NCI-H146 (cell line): ENCODE data around the gene CPM.

Experiments used
- DNase-seq: peaks from one replicate; lab custom pipeline; 2025; lab: John Stamatoyannopoulos, UW

CPM gene

GRCh38 chr12:68904351-68904962 lies 28.5 kb downstream of the CPM start:
- no peak for DNase-seq

DNA sequence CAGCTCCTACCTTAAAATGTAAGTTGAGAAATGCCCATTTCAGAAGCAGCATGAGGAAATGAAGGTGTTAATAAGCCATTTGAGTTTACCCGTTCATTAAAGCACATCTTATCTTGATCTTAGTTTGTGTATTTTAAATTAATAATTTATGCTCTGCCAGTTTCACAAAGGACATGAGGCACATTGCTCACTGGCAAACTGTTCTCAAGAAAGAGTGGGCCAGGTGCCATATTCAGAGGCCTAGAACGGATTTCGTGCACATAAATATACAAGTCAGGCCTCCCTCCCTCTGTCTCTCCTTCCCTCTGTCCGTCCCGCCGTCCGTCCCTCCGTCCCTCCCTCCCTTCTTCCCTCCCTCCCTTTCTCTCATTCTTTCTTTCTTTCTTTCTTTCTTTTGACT lies 29.5 kb downstream of the CPM start:
- no peak for DNase-seq

DNA sequence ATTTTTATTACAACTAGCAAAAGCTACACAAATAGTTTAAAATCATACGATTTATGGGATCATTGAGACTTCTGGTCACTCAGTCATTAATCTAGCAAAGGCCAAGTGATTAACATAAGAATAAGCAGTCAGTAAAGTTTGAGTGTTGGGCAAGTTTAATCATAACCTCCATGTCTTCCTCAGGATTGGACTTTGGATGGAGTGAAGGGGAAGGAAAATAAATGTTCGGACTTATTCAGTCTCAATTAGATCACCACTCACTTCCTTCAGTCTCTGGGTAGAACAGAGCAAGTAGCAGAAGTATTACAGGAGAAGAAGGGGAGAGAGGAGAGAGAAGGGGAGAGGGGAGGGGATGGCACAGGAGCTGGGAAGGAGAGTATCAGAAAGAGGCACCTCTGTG lies 31.4 kb downstream of the CPM start:
- DNase-seq = no peak

DNA sequence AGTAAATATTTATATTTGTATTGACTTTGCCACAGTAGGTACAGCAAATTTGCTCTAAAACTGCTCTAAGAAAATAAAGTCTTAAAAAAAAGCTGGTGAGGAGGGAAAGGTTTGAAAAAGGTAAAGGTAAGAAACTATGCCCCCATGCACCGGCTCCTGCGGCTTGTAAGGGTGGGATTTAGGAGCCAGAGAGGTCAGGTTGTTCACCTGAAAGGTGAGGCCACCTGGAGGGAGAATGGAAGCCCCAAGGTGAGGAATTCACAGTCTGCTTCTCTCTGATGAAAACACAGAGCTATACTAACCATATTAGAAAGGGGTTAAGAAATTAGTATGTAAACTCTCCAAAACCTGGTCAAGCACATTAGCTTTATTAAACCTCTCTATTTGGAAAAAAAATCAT lies 31.8 kb downstream of the CPM start:
- DNase-seq = no peak

DNA sequence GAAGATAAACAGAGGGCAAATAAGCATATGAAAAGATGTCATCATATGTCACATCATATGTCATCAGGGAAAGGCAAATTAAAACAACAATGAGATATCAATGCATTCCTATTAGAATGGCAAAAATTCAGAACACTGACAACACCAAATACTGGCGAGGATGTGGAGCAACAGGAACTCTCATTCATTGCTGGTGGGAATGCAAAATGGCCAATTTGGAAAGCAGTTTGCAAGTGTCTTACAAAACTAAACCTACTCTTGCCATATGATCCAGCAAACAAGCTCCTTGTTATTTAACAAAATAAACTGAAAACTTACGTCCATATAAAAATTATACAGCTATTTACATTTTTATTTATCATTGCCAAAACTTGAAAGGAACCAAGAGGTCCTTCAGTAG lies 32.7 kb downstream of the CPM start:
- no peak for DNase-seq

GRCh38 chr12:68899251-68899771 lies 33.7 kb downstream of the CPM start:
- no peak for DNase-seq

DNA sequence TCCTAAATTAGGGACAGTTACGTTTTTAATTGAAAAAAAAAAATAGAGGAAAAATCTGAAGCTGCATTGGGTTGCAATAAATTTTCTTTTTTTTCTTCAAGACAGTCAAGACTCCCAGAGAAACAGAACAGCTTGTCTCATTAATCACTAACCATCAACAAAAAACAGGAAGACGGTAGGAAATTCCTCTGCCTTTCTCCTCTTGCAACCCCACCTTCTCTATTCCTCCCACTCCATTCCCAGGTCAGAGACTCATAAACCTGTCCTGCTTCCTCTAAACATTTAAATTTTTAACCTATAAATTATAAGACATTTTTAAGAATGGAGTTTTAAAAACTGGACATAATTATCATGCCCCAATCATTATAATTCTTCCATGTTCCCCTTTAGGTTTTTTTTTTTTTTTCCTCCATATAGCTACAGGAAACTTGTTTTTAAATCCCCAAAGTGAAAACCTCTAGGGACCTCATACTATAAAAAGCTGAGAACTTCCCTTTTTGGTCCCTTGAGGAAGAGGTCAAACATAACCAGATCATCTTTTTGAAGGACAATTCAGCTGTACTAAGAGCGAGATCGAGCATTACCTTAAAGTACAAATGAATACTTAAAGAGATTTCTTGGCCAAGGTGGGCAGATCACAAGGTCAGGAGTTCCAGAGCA lies 36.0 kb downstream of the CPM start:
- DNase-seq = no peak

DNA sequence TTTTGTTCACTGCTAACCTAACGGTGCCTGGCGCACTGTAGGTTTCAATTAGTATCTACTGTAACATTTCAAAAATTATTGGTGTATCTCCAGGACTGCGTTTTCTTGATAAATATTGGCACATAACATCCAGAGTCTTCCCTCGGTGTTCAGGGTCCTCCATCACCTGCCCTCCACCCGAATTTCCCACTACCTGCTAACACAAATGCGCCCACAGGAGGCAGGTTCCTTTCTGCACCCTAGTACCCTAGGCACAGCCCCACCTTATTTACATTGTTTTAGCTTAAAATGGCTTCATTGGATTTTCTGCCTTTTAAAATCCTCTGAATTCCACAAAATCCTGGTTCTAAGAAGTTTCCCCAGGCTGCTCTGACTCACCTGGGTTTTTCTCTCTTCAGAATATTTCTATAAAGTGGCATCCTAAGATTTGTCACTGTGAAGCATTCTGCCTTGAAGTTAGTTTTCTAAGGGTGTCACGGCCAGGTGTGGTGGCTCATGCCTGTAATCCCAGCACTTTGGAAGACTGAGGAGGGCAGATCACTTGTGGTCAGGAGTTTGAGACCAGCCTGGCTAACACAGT lies 38.6 kb downstream of the CPM start:
- no peak for DNase-seq

DNA sequence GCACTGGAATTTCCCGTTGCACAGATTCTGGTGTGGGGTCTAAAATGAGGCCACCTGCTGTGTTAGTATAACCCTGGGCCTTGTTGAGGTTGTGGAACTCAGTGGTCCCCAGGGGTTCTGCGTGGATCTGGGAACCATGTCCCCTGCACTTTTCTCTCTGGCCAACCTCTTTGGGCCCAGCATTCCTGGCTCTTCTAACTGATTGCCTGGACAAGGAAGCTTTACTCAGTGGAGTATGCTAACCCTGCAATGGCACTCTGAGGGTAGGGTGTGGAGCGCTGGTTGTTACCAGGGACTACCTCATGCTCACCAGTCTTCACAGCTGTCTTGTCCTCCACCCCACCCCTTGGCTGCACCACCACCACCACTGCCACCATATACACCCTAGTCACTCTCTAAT lies 39.2 kb downstream of the CPM start:
- no peak for DNase-seq

DNA sequence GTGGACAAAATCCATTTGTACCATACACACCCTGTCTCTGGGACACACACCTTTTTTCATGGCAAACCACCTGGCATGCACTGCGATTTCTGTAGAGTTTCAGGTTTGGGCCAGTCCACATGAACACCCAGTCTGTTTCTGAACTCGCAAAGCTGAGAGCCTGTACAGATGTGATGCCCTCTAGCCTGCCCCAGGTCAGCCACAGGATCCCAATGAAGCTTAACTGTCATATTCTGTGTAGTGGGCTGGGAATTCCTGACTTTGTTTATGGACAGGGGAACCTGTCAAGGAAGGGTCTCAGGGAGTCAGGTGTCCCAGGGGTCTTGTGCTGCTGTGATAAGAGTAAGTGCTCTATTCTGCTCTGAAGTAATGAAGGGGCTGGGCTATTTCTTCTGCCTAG lies 39.8 kb downstream of the CPM start:
- no peak for DNase-seq

DNA sequence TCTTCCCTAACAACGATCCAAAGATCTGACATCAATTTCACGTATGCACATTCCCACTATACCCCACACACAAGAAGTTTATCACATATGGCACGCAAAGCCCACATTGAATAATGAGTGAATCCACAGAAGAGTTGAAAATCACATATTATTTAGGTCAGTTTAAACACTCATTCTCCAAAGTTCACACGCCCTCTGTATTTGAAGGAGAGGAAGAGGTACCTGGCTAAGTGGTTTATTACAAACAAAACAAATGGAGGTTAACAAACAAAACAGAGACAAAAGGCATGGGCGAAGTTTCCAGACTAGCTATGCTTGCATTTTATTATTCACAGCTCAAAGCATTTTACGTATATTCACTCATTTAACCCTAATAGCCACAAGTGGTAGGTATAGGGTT lies 41.8 kb downstream of the CPM start:
- no peak for DNase-seq

DNA sequence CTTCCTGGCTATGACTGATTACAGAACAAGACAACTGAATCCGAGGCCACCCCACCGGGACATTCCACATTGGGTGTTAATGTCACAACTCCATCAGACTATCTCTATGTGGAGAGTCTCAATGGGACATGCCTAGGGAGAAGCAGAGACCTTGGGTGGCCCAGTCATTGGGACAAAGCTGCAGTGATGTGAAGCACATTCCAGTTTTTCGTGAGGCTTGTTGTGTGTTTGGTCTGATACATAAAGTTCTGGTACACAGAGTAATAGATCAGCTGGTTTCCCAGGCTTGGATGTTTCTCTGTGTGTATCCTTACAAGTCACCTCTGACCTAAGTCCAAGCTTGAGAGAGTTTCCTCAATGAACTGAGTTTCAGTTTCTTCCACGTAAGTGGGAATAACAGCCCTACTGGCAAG lies 42.3 kb downstream of the CPM start:
- no peak for DNase-seq

- DNase-seq = no peak
These were observed 44.7 kb downstream of the CPM start for GRCh38 chr12:68888243-68888642.

GRCh38 chr12:68887641-68888040 lies 45.3 kb downstream of the CPM start:
- DNase-seq = no peak

DNA sequence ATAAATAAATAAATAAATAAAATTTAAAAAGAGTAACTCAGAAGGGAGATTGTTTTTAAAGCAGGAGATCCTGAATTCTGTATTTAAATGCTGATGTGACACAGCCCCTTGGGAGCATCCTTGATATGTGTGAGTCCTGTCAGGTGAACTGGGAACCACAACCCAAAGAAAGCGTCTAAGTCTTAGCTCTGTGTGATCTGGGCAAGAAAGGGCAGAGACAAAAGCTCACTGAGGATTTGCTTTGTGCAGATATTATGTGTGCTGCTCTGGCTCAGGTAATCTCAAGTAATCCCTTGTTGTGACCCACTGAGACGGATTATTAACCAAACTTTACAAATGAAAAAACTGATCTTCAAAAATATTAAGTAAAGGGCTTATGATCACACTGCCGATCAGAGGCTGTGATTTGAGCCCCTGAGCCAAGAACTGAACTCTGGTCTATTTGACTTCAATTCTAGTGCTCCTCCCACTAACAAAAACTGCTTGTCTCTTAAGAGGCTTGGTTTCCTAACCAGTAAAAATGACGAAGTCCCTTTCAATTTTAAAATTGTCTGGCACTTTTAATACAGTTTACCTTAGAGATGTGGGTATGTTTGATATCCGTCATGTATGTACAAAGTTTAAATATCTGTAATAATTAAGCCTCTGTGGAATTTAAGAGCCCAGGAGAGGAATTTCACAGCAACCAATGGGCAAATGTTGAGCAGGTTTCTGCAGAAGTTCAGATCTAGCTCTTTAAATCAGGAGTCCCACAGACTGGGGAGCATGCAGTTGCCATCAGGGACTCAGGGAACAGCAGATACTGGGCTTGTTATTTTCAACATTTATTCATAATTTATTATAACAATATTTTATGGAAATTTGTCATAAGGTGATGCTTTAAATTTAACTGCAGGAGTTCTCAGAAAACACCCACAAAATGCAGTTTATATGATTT lies 46.1 kb downstream of the CPM start:
- no peak for DNase-seq

DNA sequence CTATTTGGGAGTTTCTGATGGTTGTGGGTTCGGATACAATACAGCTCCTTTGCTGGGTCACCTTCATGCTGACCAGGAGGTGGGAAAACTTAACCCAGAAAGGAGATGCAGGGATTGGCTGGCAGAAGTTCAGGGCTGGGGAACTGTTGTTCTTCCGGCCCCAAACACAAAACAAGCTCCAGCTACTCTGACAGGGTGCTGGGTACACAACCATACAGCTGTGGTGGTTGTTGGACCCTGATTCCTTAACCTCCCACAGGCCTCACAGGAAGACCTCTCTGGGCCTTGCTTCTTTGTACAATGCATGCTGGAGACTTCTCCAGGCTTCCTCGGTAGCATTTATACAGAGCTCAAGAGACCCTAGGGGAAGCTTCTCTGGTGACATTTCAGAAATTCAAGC lies 47.6 kb downstream of the CPM start:
- DNase-seq = no peak

- DNase-seq = no peak
These were observed 48.7 kb downstream of the CPM start for GRCh38 chr12:68884251-68884650.

GRCh38 chr12:68883151-68883550 lies 49.8 kb downstream of the CPM start:
- DNase-seq = no peak

- DNase-seq = no peak
These were observed 50.6 kb downstream of the CPM start for GRCh38 chr12:68882251-68882964.

GRCh38 chr12:68880660-68881325 lies 52.2 kb downstream of the CPM start:
- DNase-seq = no peak

DNA sequence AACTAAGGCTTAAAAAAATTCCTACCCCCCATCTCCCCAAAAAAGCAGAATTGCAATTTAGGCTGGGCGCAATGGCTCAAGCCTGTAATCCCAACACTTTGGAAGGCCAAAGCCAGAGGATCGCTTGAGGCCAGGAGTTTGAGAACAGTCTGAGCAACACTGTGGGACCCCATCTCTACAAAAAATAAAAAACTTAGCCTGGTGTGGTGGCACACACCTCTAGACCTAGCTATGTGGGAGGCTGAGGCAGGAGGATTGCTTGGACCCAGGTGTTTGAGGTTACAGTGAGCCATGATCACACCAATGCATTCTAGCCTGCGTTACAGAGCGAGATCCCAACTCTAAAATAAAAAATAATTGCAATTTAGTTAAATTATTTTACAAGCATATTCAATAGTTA lies 54.1 kb downstream of the CPM start:
- DNase-seq = no peak
